PC-9 (cell line): ENCODE data around the gene GRPR. TPM values are rescaled to one million over a fixed set of nuclear protein-coding genes. Genes with fewer than 3 reads are reported as not detected.

Experiments used
- BruUV-seq: library from RNA; stranded (reverse); fragments of 400-500 nt; replicated peaks from 2 replicates; lab custom pipeline; 2021; lab: Mats Ljungman, UMichigan
- CTCF ChIA-PET: fragments of 300-600 bp; sonication (Branson Sonifier 250); formaldehyde crosslinking; loops from one replicate; lab custom pipeline; 2022; ENCODE audit warnings: antibody characterized with exemption; lab: Charles Lee
- POLR2A ChIA-PET: fragments of 300-600 bp; sonication (Branson Sonifier 250); formaldehyde crosslinking; loops from one replicate; lab custom pipeline; 2022; ENCODE audit warnings: antibody characterized with exemption; ENCODE audit not compliant: unreplicated experiment; lab: Charles Lee
- DNase-seq, 2 experiments: peaks; one replicate each; pipeline versions ENCODE4 v3.0.0 to v3.0.0-alpha.2; 2015 to 2022; ENCODE audit warnings: mixed read lengths in 1 of 2
- H2AFZ ChIP-seq: fragments of 200-600 bp; sonication (generic); 2 replicates; pipeline ENCODE4 v1.8.1; 2017; ENCODE audit warnings: antibody characterized with exemption
- H3F3A ChIP-seq: fragments of 200-600 bp; sonication (generic); 2 replicates; pipeline ENCODE4 v1.8.1; 2017; ENCODE audit warnings: antibody characterized with exemption, mild to moderate bottlenecking, low read depth; ENCODE audit not compliant: insufficient read depth
- H3K27ac ChIP-seq: fragments of 200-600 bp; sonication (generic); 2 replicates; pipeline ENCODE4 v1.6.1; 2016; ENCODE audit warnings: mixed run types
- H3K27me3 ChIP-seq: fragments of 200-600 bp; sonication (generic); 2 replicates; pipeline ENCODE4 v1.6.1; 2016; ENCODE audit warnings: low read depth, mixed run types; ENCODE audit not compliant: insufficient read depth
- H3K36me3 ChIP-seq: fragments of 200-600 bp; sonication (generic); 2 replicates; pipeline ENCODE4 v1.6.1; 2016; ENCODE audit warnings: low read depth, mixed run types
- H3K4me1 ChIP-seq: fragments of 200-600 bp; sonication (generic); replicated peaks from 2 replicates; pipeline ENCODE4 v1.6.1; 2016; ENCODE audit warnings: mixed run types; ENCODE audit not compliant: insufficient read depth
- H3K4me2 ChIP-seq: fragments of 200-600 bp; sonication (generic); 2 replicates; pipeline ENCODE4 v1.6.1; 2017; ENCODE audit warnings: mixed run types
- H3K4me3 ChIP-seq: fragments of 200-600 bp; sonication (generic); 2 replicates; pipeline ENCODE4 v1.6.1; 2016; ENCODE audit warnings: mixed run types
- H3K79me2 ChIP-seq: fragments of 200-600 bp; sonication (generic); 2 replicates; pipeline ENCODE4 v1.6.1; 2017; ENCODE audit warnings: low read depth, mixed run types
- H3K9me2 ChIP-seq: fragments of 200-600 bp; sonication (generic); 2 replicates; pipeline ENCODE4 v1.8.1; 2017; ENCODE audit warnings: mild to moderate bottlenecking; ENCODE audit not compliant: insufficient read depth
- H3K9me3 ChIP-seq: fragments of 200-600 bp; sonication (generic); 2 replicates; pipeline ENCODE4 v1.8.1; 2016; ENCODE audit warnings: low read depth; ENCODE audit not compliant: insufficient read depth
- H4K20me1 ChIP-seq: fragments of 200-600 bp; sonication (generic); 2 replicates; pipeline ENCODE4 v1.8.1; 2017; ENCODE audit not compliant: insufficient read depth
- CTCF ChIP-seq: fragments of 200-600 bp; sonication (generic); conservative IDR thresholded peaks from 2 replicates; pipeline ENCODE4 v1.6.1; 2017; ENCODE audit warnings: mixed run types, antibody characterized with exemption, mild to moderate bottlenecking, moderate library complexity
- EZH2 ChIP-seq: fragments of 200-600 bp; sonication (generic); IDR thresholded peaks from 2 replicates; pipeline ENCODE4 v1.8.0; 2017; ENCODE audit warnings: antibody characterized with exemption, low read depth
- intact Hi-C: fragments of 100-400 bp; cut with micrococcal nuclease; formaldehyde crosslinking; loops from one replicate; pipeline ENCODE4 v1.10.0; 2022; ENCODE audit not compliant: unreplicated experiment
- total RNA-seq: library from RNA; stranded (reverse); gene quantifications from 2 replicates; pipeline ENCODE4 v1.2.3, GENCODE V29; 2021

GRPR gene
- total RNA-seq, 1 experiment from 2014 or later = 1.1 TPM

GRCh38 chrX:16138108-16138427 lies 14.7 kb downstream of the GRPR start:
- Histone ChIP-seq H3K79me2 (no peaks in the 10 kb centered on the region), H3K27ac (no peak overlapping the region), H3K36me3 (no peaks in the 10 kb centered on the region), H3K9me3 (no peaks in the 10 kb centered on the region), H3K4me2 (no peak overlapping the region), H3K27me3 (no peaks in the 10 kb centered on the region), H2AFZ (no peak overlapping the region), H3K4me3 (no peak overlapping the region), H3K4me1 (no peaks in the 10 kb centered on the region), H3F3A (no peaks in the 10 kb centered on the region), H3K9me2 (no peaks in the 10 kb centered on the region), H4K20me1 (no peaks in the 10 kb centered on the region)
- BruUV-seq = no TSS peak
- ChIA-PET CTCF (no interaction called here), POLR2A (no interaction called here)
- DNase-seq = no peak
- intact Hi-C loops = no loop called here
- TF ChIP-seq EZH2 (no peak), CTCF (no peak)

- no peak overlapping the region for H3K4me3 ChIP-seq
- H3K79me2 ChIP-seq = no peaks in the 10 kb centered on the region
- H2AFZ ChIP-seq = no peak overlapping the region
- ChIA-PET CTCF (no interaction called here), POLR2A (no interaction called here)
- BruUV-seq = no TSS peak
- no peaks in the 10 kb centered on the region for H3K4me1 ChIP-seq
- H3F3A ChIP-seq = no peaks in the 10 kb centered on the region
- intact Hi-C loops = no loop called here
- no peak overlapping the region for H3K27ac ChIP-seq
- no peaks in the 10 kb centered on the region for H4K20me1 ChIP-seq
- no peak for TF ChIP-seq CTCF
- no peak for TF ChIP-seq EZH2
- no peaks in the 10 kb centered on the region for H3K27me3 ChIP-seq
- H3K9me2 ChIP-seq = no peaks in the 10 kb centered on the region
- no peaks in the 10 kb centered on the region for H3K9me3 ChIP-seq
- H3K4me2 ChIP-seq = no peak overlapping the region
- DNase-seq = no peak
- no peaks in the 10 kb centered on the region for H3K36me3 ChIP-seq
These were observed 17.1 kb downstream of the GRPR start for GRCh38 chrX:16140448-16140847.

- TF ChIP-seq CTCF = no peak
- TF ChIP-seq EZH2 = no peak
- Histone ChIP-seq H3K27ac (no peak overlapping the region), H3K4me2 (no peak overlapping the region), H2AFZ (no peak overlapping the region), H3K36me3 (no peaks in the 10 kb centered on the region), H3K9me2 (no peaks in the 10 kb centered on the region), H3K4me3 (no peak overlapping the region), H3K79me2 (no peaks in the 10 kb centered on the region), H4K20me1 (no peaks in the 10 kb centered on the region), H3K27me3 (no peaks in the 10 kb centered on the region), H3K9me3 (no peaks in the 10 kb centered on the region), H3F3A (no peaks in the 10 kb centered on the region), H3K4me1 (no peaks in the 10 kb centered on the region)
- no peak for DNase-seq
- CTCF ChIA-PET = no interaction called here
- intact Hi-C loops = no loop called here
- BruUV-seq = no TSS peak
- POLR2A ChIA-PET = no interaction called here
These were observed 17.6 kb downstream of the GRPR start for GRCh38 chrX:16140983-16141382.
